ENCODE measurements around the gene TAPBPL. TPM values are rescaled to one million over a fixed set of nuclear protein-coding genes. Genes with fewer than 3 reads are reported as not detected.

The TAPBPL gene
- total RNA-seq, 2 experiments from 2014 or later, result 23.7 to 26.6 TPM

Other genes with a start within 250 kb of the TAPBPL start
- gene PLEKHG6, start 141.4 kb upstream of the TAPBPL start, total RNA-seq, result under 1 TPM; 0.10 to 0.52 TPM
- gene TNFRSF1A, start 110.0 kb upstream of the TAPBPL start, total RNA-seq, result 10 to 100 TPM; 44.8 to 49.1 TPM
- gene SCNN1A, start 76.5 kb upstream of the TAPBPL start, total RNA-seq, result 1 to 10 TPM; 2.7 to 3.7 TPM
- 1 to 10 TPM; 1.1 to 1.5 TPM for gene LTBR, start 67.9 kb upstream of the TAPBPL start, total RNA-seq
- gene CD27, start 7.1 kb upstream of the TAPBPL start, total RNA-seq, result 100 to 1,000 TPM; 175 to 181 TPM
- 10 to 100 TPM; 34.8 to 35.7 TPM for gene VAMP1, start 18.6 kb downstream of the TAPBPL start, total RNA-seq
- 100 to 1,000 TPM; 311 to 312 TPM for gene MRPL51, start 41.2 kb downstream of the TAPBPL start, total RNA-seq
- gene NCAPD2, start 42.1 kb downstream of the TAPBPL start, total RNA-seq, result 100 to 1,000 TPM; 167 to 171 TPM
- gene GAPDH, start 82.5 kb downstream of the TAPBPL start, total RNA-seq, result 1,000 to 10,000 TPM; 8,986 to 9,154 TPM
- gene IFFO1, start 104.0 kb downstream of the TAPBPL start, total RNA-seq, result 1 to 10 TPM; 7.2 to 8.1 TPM
- 100 to 1,000 TPM; 151 to 153 TPM for gene NOP2, start 116.2 kb downstream of the TAPBPL start, total RNA-seq
- gene CHD4, start 155.3 kb downstream of the TAPBPL start, total RNA-seq, result 100 to 1,000 TPM; 262 to 293 TPM
- gene LPAR5, start 183.9 kb downstream of the TAPBPL start, total RNA-seq, result 1 to 10 TPM; 7.3 to 7.9 TPM
- 1 to 10 TPM in 1 of 2 experiments, under 1 TPM in 1; 0.86 to 1.2 TPM for gene ACRBP, start 195.4 kb downstream of the TAPBPL start, total RNA-seq
- 10 to 100 TPM; 10.9 to 11.1 TPM for gene ING4, start 211.1 kb downstream of the TAPBPL start, total RNA-seq
- 10 to 100 TPM; 60.6 to 61.8 TPM for gene ZNF384, start 237.3 kb downstream of the TAPBPL start, total RNA-seq
- gene PIANP, start 248.8 kb downstream of the TAPBPL start, total RNA-seq, result under 1 TPM in 1 of 2 experiments, not detected in 1; 0.37 TPM